A549 (cell line): ENCODE results near the gene MFAP2.

Experiments used
- CHD2 ChIP-seq: fragments of 150-350 bp; IDR thresholded peaks from 2 replicates; pipeline ENCODE4 v1.6.1; 2014; ENCODE audit warnings: low read length; ENCODE audit not compliant: partially characterized antibody
- CHD4 ChIP-seq: fragments of 200-600 bp; sonication (generic); IDR thresholded peaks from 2 replicates; pipeline ENCODE4 v1.6.1; 2016; ENCODE audit warnings: antibody characterized with exemption, mild to moderate bottlenecking, borderline replicate concordance
- E2F6 ChIP-seq: IDR thresholded peaks from 2 replicates; pipeline ENCODE4 v1.6.1; 2012; ENCODE audit warnings: low read depth, borderline replicate concordance
- ELK1 ChIP-seq: fragments of 150-350 bp; IDR thresholded peaks from 2 replicates; pipeline ENCODE4 v1.6.1; 2014; ENCODE audit warnings: low read depth, mild to moderate bottlenecking, low read length
- MAZ ChIP-seq: fragments of 150-350 bp; IDR thresholded peaks from 2 replicates; pipeline ENCODE4 v1.6.1; 2014; ENCODE audit warnings: antibody characterized with exemption, low read depth, low read length, borderline replicate concordance
- NFE2L2 ChIP-seq: fragments of 150-350 bp; conservative IDR thresholded peaks from 2 replicates; pipeline ENCODE4 v1.6.1; 2014; ENCODE audit warnings: low read length
- RFX5 ChIP-seq: fragments of 450-650 bp; IDR thresholded peaks from 2 replicates; pipeline ENCODE4 v1.7.1; 2014; ENCODE audit warnings: antibody characterized with exemption, mild to moderate bottlenecking, moderate library complexity
- RNF2 ChIP-seq: fragments of 200-600 bp; sonication (generic); IDR thresholded peaks from 2 replicates; pipeline ENCODE4 v1.6.1; 2016; ENCODE audit warnings: low read depth, mild to moderate bottlenecking, antibody characterized with exemption, moderate library complexity, borderline replicate concordance
- SMC3 ChIP-seq: fragments of >200 bp; sonication (Bioruptor Twin); formaldehyde crosslinking; IDR thresholded peaks from 3 replicates; pipeline ENCODE4 v1.6.1; 2018; ENCODE audit warnings: inconsistent platforms
- TF ChIP-seq, protein P1 (sequence below): fragments of >200 bp; sonication (Bioruptor Twin); formaldehyde crosslinking; IDR thresholded peaks from 3 replicates; pipeline ENCODE4 v1.5.1; 2016
- TF ChIP-seq, protein P2 (sequence below): fragments of 200-600 bp; sonication (generic); IDR thresholded peaks from 2 replicates; pipeline ENCODE4 v1.6.1; 2016; ENCODE audit warnings: antibody characterized with exemption, mild to moderate bottlenecking, moderate library complexity

- no peak for TF ChIP-seq ELK1
- TF ChIP-seq, protein P1, sequence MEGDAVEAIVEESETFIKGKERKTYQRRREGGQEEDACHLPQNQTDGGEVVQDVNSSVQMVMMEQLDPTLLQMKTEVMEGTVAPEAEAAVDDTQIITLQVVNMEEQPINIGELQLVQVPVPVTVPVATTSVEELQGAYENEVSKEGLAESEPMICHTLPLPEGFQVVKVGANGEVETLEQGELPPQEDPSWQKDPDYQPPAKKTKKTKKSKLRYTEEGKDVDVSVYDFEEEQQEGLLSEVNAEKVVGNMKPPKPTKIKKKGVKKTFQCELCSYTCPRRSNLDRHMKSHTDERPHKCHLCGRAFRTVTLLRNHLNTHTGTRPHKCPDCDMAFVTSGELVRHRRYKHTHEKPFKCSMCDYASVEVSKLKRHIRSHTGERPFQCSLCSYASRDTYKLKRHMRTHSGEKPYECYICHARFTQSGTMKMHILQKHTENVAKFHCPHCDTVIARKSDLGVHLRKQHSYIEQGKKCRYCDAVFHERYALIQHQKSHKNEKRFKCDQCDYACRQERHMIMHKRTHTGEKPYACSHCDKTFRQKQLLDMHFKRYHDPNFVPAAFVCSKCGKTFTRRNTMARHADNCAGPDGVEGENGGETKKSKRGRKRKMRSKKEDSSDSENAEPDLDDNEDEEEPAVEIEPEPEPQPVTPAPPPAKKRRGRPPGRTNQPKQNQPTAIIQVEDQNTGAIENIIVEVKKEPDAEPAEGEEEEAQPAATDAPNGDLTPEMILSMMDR, result no peak
- no peak for TF ChIP-seq RFX5
- TF ChIP-seq E2F6, result no peak
- no peak for TF ChIP-seq RNF2
- TF ChIP-seq CHD4, result no peak
- TF ChIP-seq CHD2, result no peak
- no peak for TF ChIP-seq SMC3
- TF ChIP-seq, protein P2, sequence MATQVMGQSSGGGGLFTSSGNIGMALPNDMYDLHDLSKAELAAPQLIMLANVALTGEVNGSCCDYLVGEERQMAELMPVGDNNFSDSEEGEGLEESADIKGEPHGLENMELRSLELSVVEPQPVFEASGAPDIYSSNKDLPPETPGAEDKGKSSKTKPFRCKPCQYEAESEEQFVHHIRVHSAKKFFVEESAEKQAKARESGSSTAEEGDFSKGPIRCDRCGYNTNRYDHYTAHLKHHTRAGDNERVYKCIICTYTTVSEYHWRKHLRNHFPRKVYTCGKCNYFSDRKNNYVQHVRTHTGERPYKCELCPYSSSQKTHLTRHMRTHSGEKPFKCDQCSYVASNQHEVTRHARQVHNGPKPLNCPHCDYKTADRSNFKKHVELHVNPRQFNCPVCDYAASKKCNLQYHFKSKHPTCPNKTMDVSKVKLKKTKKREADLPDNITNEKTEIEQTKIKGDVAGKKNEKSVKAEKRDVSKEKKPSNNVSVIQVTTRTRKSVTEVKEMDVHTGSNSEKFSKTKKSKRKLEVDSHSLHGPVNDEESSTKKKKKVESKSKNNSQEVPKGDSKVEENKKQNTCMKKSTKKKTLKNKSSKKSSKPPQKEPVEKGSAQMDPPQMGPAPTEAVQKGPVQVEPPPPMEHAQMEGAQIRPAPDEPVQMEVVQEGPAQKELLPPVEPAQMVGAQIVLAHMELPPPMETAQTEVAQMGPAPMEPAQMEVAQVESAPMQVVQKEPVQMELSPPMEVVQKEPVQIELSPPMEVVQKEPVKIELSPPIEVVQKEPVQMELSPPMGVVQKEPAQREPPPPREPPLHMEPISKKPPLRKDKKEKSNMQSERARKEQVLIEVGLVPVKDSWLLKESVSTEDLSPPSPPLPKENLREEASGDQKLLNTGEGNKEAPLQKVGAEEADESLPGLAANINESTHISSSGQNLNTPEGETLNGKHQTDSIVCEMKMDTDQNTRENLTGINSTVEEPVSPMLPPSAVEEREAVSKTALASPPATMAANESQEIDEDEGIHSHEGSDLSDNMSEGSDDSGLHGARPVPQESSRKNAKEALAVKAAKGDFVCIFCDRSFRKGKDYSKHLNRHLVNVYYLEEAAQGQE, result no peak
- TF ChIP-seq MAZ, result no peak
- no peak for TF ChIP-seq NFE2L2
Measured at GRCh38 chr1:16965486-16966067, 14.8 kb downstream of the MFAP2 start.
